Measurements from ENCODE around the gene BHLHA15. TPM values are rescaled to one million over a fixed set of nuclear protein-coding genes. Genes with fewer than 3 reads are reported as not detected.

The BHLHA15 gene
- total RNA-seq, 1 experiment from 2014 or later = 2.8 TPM

DNA sequence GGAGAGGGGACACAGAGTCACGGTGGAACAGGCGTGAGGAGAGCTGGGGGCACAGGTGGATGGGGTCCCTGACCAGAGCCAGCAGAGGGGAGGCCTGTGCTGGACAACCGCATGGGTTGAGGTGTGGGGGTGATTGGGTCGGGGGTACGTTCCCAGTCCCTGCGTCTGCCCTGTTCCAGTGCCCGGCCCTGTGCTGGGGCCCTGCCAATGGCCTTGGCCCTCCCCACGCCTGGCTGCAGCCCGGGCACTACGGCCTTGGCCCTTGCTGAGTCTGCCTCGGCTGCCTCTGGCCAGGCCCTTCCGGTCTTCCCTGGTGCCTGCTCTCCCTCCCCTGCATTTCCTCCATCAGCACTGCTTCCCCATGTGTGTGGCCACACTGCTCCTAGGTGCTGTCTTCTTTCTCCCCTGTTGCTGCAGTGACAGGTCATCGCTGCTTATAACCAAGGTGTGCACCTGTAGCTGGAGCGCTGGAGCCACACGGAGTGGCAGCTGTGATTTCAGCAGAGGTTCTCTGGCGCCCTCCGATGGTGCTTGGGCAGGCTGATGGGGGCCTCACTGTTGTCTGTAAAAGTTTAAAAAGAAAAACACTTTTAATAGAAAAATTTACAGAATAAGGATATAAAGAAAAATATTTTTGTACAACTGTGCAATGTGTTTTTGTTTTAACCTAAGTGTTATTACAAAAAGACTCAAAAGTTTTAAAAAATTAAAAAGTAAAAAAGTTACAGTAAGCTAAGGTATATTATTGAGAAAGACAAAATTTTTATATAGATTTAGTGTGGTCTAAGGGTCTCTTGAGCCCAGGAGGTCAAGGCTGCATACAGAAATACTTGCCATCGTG lies 45.2 kb upstream of the BHLHA15 start:
- Mint-ChIP-seq H3K27me3 (ENCODE audit: low read depth) (no peaks in the 10 kb centered on the region), H3K27ac (peak overlapping the region; percentile 76; the same call in 1 of the 2 replicates), H3K36me3 (no peaks in the 10 kb centered on the region), H3K4me3 (no peak overlapping the region), H3K9me3 (no peaks in the 10 kb centered on the region), H3K4me1 (peaks cover 26% of the 10 kb centered on the region)
- ATAC-seq = peak; percentile 86
- TF ChIP-seq, protein P1, sequence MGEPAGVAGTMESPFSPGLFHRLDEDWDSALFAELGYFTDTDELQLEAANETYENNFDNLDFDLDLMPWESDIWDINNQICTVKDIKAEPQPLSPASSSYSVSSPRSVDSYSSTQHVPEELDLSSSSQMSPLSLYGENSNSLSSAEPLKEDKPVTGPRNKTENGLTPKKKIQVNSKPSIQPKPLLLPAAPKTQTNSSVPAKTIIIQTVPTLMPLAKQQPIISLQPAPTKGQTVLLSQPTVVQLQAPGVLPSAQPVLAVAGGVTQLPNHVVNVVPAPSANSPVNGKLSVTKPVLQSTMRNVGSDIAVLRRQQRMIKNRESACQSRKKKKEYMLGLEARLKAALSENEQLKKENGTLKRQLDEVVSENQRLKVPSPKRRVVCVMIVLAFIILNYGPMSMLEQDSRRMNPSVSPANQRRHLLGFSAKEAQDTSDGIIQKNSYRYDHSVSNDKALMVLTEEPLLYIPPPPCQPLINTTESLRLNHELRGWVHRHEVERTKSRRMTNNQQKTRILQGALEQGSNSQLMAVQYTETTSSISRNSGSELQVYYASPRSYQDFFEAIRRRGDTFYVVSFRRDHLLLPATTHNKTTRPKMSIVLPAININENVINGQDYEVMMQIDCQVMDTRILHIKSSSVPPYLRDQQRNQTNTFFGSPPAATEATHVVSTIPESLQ (CRISPR knock-in tag; IDR thresholded peaks at IDR 0.05) = no peak
- TF ChIP-seq, protein P2, sequence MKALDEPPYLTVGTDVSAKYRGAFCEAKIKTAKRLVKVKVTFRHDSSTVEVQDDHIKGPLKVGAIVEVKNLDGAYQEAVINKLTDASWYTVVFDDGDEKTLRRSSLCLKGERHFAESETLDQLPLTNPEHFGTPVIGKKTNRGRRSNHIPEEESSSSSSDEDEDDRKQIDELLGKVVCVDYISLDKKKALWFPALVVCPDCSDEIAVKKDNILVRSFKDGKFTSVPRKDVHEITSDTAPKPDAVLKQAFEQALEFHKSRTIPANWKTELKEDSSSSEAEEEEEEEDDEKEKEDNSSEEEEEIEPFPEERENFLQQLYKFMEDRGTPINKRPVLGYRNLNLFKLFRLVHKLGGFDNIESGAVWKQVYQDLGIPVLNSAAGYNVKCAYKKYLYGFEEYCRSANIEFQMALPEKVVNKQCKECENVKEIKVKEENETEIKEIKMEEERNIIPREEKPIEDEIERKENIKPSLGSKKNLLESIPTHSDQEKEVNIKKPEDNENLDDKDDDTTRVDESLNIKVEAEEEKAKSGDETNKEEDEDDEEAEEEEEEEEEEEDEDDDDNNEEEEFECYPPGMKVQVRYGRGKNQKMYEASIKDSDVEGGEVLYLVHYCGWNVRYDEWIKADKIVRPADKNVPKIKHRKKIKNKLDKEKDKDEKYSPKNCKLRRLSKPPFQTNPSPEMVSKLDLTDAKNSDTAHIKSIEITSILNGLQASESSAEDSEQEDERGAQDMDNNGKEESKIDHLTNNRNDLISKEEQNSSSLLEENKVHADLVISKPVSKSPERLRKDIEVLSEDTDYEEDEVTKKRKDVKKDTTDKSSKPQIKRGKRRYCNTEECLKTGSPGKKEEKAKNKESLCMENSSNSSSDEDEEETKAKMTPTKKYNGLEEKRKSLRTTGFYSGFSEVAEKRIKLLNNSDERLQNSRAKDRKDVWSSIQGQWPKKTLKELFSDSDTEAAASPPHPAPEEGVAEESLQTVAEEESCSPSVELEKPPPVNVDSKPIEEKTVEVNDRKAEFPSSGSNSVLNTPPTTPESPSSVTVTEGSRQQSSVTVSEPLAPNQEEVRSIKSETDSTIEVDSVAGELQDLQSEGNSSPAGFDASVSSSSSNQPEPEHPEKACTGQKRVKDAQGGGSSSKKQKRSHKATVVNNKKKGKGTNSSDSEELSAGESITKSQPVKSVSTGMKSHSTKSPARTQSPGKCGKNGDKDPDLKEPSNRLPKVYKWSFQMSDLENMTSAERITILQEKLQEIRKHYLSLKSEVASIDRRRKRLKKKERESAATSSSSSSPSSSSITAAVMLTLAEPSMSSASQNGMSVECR (CRISPR knock-in tag; IDR thresholded peaks at IDR 0.05; ENCODE audit: borderline replicate concordance) = no peak
- TF ChIP-seq, protein P3, sequence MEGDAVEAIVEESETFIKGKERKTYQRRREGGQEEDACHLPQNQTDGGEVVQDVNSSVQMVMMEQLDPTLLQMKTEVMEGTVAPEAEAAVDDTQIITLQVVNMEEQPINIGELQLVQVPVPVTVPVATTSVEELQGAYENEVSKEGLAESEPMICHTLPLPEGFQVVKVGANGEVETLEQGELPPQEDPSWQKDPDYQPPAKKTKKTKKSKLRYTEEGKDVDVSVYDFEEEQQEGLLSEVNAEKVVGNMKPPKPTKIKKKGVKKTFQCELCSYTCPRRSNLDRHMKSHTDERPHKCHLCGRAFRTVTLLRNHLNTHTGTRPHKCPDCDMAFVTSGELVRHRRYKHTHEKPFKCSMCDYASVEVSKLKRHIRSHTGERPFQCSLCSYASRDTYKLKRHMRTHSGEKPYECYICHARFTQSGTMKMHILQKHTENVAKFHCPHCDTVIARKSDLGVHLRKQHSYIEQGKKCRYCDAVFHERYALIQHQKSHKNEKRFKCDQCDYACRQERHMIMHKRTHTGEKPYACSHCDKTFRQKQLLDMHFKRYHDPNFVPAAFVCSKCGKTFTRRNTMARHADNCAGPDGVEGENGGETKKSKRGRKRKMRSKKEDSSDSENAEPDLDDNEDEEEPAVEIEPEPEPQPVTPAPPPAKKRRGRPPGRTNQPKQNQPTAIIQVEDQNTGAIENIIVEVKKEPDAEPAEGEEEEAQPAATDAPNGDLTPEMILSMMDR (IDR thresholded peaks at IDR 0.05) = peak; percentile 49; the same call in 1 of the 2 replicates
- TF ChIP-seq, protein P4, sequence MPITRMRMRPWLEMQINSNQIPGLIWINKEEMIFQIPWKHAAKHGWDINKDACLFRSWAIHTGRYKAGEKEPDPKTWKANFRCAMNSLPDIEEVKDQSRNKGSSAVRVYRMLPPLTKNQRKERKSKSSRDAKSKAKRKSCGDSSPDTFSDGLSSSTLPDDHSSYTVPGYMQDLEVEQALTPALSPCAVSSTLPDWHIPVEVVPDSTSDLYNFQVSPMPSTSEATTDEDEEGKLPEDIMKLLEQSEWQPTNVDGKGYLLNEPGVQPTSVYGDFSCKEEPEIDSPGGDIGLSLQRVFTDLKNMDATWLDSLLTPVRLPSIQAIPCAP (CRISPR knock-in tag; IDR thresholded peaks at IDR 0.05) = no peak
- TF ChIP-seq, protein P5, sequence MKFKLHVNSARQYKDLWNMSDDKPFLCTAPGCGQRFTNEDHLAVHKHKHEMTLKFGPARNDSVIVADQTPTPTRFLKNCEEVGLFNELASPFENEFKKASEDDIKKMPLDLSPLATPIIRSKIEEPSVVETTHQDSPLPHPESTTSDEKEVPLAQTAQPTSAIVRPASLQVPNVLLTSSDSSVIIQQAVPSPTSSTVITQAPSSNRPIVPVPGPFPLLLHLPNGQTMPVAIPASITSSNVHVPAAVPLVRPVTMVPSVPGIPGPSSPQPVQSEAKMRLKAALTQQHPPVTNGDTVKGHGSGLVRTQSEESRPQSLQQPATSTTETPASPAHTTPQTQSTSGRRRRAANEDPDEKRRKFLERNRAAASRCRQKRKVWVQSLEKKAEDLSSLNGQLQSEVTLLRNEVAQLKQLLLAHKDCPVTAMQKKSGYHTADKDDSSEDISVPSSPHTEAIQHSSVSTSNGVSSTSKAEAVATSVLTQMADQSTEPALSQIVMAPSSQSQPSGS (CRISPR knock-in tag; IDR thresholded peaks at IDR 0.05; ENCODE audit: borderline replicate concordance, low read depth) = no peak
- TF ChIP-seq FOXP1 (CRISPR knock-in tag; IDR thresholded peaks at IDR 0.05; ENCODE audit: borderline replicate concordance) (0 out of 2 replicates have a peak, but pooled peaks have one; percentile 42), ZNF671 (CRISPR knock-in tag; IDR thresholded peaks at IDR 0.05) (no peak)
- TF ChIP-seq, protein P6, sequence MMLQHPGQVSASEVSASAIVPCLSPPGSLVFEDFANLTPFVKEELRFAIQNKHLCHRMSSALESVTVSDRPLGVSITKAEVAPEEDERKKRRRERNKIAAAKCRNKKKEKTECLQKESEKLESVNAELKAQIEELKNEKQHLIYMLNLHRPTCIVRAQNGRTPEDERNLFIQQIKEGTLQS (CRISPR knock-in tag; conservative IDR thresholded peaks at IDR 0.05) = no peak
- ChIA-PET CTCF (interaction anchor here (0.5 to 6.0 kb wide), 24 partner anchors 9 to 293 kb away, joined by 3 to 256 read pairs (median 5); partner anchors contain the start of gene LMTK2), POLR2A (no interaction called here)
- DNase-seq (ENCODE audit: low spot score) = peak; percentile 80

DNA sequence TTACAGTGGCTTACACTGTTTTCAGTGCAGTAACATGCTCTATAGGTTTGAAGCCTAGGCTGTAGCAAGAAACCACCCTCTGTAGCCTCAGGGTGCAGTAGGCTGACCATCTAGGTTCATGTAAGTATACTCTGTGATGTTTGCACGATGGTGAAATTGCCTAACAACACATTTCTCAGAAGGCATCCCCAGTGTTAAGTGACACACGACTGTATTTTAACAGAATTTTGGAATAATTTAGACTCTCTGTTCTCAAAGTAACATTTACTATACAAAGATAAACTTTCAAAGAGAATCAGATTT lies 44.6 kb upstream of the BHLHA15 start:
- TF ChIP-seq ZBTB21 (CRISPR knock-in tag; IDR thresholded peaks at IDR 0.05; ENCODE audit: borderline replicate concordance) (no peak), ZNF263 (CRISPR knock-in tag; IDR thresholded peaks at IDR 0.05; ENCODE audit: low read depth) (no peak), CBFB (CRISPR knock-in tag; IDR thresholded peaks at IDR 0.05; ENCODE audit: low read depth) (no peak), NR1H2 (CRISPR knock-in tag; IDR thresholded peaks at IDR 0.05) (no peak)
- TF ChIP-seq, protein P7, sequence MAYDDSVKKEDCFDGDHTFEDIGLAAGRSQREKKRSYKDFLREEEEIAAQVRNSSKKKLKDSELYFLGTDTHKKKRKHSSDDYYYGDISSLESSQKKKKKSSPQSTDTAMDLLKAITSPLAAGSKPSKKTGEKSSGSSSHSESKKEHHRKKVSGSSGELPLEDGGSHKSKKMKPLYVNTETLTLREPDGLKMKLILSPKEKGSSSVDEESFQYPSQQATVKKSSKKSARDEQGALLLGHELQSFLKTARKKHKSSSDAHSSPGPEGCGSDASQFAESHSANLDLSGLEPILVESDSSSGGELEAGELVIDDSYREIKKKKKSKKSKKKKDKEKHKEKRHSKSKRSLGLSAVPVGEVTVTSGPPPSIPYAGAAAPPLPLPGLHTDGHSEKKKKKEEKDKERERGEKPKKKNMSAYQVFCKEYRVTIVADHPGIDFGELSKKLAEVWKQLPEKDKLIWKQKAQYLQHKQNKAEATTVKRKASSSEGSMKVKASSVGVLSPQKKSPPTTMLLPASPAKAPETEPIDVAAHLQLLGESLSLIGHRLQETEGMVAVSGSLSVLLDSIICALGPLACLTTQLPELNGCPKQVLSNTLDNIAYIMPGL (CRISPR knock-in tag; IDR thresholded peaks at IDR 0.05) = no peak
- ChIA-PET POLR2A (no interaction called here), CTCF (interaction anchor here (0.7 to 6.0 kb wide), 16 partner anchors 12 to 154 kb away, joined by 3 to 256 read pairs (median 6); partner anchors contain the start of gene LMTK2)
- Mint-ChIP-seq H3K27me3 (ENCODE audit: low read depth) (no peaks in the 10 kb centered on the region), H3K27ac (no peak overlapping the region), H3K9me3 (no peaks in the 10 kb centered on the region), H3K4me3 (no peak overlapping the region), H3K4me1 (peaks cover 26% of the 10 kb centered on the region), H3K36me3 (peaks cover 3% of the 10 kb centered on the region; the same call in 1 of the 2 replicates)
- DNase-seq (ENCODE audit: low spot score) = no peak
- ATAC-seq = no peak

All from WTC11 (cell line).